Activated B cell treated with CpG ODN at 0.5 μM for 24 hours (primary cell): Measurements from ENCODE around the gene HDAC4. TPM values are rescaled to one million over a fixed set of nuclear protein-coding genes. Genes with fewer than 3 reads are reported as not detected.

Experiments used
- ATAC-seq: fragments of 200-7000 bp; cut with Tn5 transposase; one replicate; pipeline ENCODE4 v1.10.0; 2021; ENCODE audit warnings: low read depth, mild to moderate bottlenecking, moderate library complexity
- CTCF ChIA-PET: fragments of 350-600 bp; sonication (Branson Sonifier 250); formaldehyde crosslinking; loops from one replicate; lab custom pipeline; 2021; ENCODE audit warnings: antibody characterized with exemption; lab: Charles Lee
- POLR2A ChIA-PET: fragments of 350-600 bp; sonication (Branson Sonifier 250); formaldehyde crosslinking; loops from one replicate; lab custom pipeline; 2021; ENCODE audit warnings: antibody characterized with exemption; lab: Charles Lee
- DNase-seq: peaks from one replicate; pipeline ENCODE4 v3.0.0; 2022
- H3K27ac Mint-ChIP-seq: one replicate; pipeline ENCODE4 v1.8.0; 2020; ENCODE audit warnings: mixed read lengths
- H3K27me3 Mint-ChIP-seq: one replicate; pipeline ENCODE4 v1.8.0; 2021; ENCODE audit warnings: mixed read lengths
- H3K36me3 Mint-ChIP-seq: one replicate; pipeline ENCODE4 v1.8.0; 2021; ENCODE audit warnings: low read depth, mixed read lengths
- H3K4me1 Mint-ChIP-seq: one replicate; pipeline ENCODE4 v1.8.0; 2021; ENCODE audit warnings: mixed read lengths
- H3K4me3 Mint-ChIP-seq: one replicate; pipeline ENCODE4 v1.8.0; 2020; ENCODE audit warnings: mild to moderate bottlenecking, mixed read lengths
- H3K9me3 Mint-ChIP-seq: one replicate; pipeline ENCODE4 v1.8.0; 2020; ENCODE audit warnings: mixed read lengths
- CTCF ChIP-seq: fragments of 200-600 bp; IDR thresholded peaks from one replicate; pipeline ENCODE4 v1.8.0; 2022; ENCODE audit warnings: antibody characterized with exemption, mild to moderate bottlenecking
- intact Hi-C: fragments of 100-400 bp; cut with micrococcal nuclease; formaldehyde crosslinking; loops from one replicate; pipeline ENCODE4 v1.15.1; 2024
- total RNA-seq: library from RNA; stranded (reverse); gene quantifications from 2 replicates; pipeline ENCODE4 v1.2.3, GENCODE V29; 2022

HDAC4 gene
- total RNA-seq, 1 donor from 2014 or later = 31.9 TPM

DNA sequence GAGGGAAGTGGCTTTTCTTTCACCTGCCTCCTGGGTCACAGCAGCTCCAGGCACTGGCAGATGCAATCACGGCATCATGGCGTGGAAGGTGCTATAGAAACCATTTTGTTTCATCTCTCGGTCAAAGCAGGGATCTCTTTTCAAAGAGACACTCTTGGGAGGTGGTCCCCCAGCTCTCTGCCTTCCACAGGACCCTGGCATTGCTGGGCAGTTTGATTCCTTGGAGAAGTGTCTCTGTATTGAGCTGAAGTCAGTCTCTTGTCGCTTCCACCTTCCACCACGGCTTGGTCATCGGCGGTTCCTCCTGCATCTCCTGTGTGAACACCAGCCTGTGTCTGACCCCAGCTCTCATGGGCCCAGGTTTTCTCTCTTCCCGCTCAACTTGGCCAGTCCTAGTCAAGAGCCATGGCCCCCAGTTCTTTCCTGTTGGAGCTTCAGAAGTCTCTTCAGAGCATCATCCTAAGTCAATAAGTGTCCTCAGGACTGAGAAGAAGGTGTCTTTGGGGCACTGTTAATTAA, 42.3 kb upstream of the HDAC4 start:
- H3K36me3 Mint-ChIP-seq = no peaks in the 10 kb centered on the region
- H3K4me1 Mint-ChIP-seq = peaks cover 8% of the 10 kb centered on the region
- ATAC-seq (no peak), DNase-seq (no peak)
- no peaks in the 10 kb centered on the region for H3K9me3 Mint-ChIP-seq
- no peak for TF ChIP-seq CTCF
- H3K27ac Mint-ChIP-seq = no peak overlapping the region
- H3K27me3 Mint-ChIP-seq = peaks cover 58% of the 10 kb centered on the region
- POLR2A ChIA-PET = no interaction called here
- no peak overlapping the region for H3K4me3 Mint-ChIP-seq
- CTCF ChIA-PET = no interaction called here
- intact Hi-C loops = no loop called here

DNA sequence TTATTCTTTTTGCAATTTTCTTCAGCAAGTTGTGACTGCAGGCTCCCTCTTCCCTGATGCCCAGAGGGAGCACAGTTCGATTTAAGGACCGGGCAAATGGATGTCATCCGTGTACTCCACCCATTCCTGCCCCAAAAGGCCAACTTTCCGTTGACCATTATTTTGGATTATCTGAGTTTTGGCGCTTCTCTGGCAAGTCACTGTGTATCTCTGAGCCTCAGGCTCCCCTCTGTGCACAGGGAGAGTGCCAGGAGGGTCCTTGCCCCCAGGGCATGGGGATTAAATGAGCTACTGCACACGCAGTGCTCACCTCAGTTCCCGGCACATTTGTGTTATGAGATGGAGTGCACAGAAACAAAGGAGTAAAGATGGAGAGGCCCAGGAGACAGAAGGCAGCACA, 41.4 kb upstream of the HDAC4 start:
- no peak overlapping the region for H3K4me3 Mint-ChIP-seq
- no peak overlapping the region for H3K27ac Mint-ChIP-seq
- peaks cover 56% of the 10 kb centered on the region for H3K27me3 Mint-ChIP-seq
- CTCF ChIA-PET = no interaction called here
- ATAC-seq = no peak
- DNase-seq = no peak
- H3K9me3 Mint-ChIP-seq = no peaks in the 10 kb centered on the region
- no peak for TF ChIP-seq CTCF
- peaks cover 8% of the 10 kb centered on the region for H3K4me1 Mint-ChIP-seq
- intact Hi-C loops = no loop called here
- POLR2A ChIA-PET = no interaction called here
- no peaks in the 10 kb centered on the region for H3K36me3 Mint-ChIP-seq

- no peaks in the 10 kb centered on the region for H3K36me3 Mint-ChIP-seq
- H3K4me3 Mint-ChIP-seq = no peak overlapping the region
- no peaks in the 10 kb centered on the region for H3K9me3 Mint-ChIP-seq
- no peak for TF ChIP-seq CTCF
- peaks cover 8% of the 10 kb centered on the region for H3K4me1 Mint-ChIP-seq
- ChIA-PET POLR2A (no interaction called here), CTCF (no interaction called here)
- no peak for ATAC-seq
- DNase-seq = no peak
- peaks cover 57% of the 10 kb centered on the region for H3K27me3 Mint-ChIP-seq
- no peak overlapping the region for H3K27ac Mint-ChIP-seq
- intact Hi-C loops = no loop called here
Measured at GRCh38 chr2:239441261-239442078, 40.6 kb upstream of the HDAC4 start.

GRCh38 chr2:239440511-239440959, 39.7 kb upstream of the HDAC4 start:
- H3K27me3 Mint-ChIP-seq = peaks cover 59% of the 10 kb centered on the region
- DNase-seq = no peak
- CTCF ChIA-PET = no interaction called here
- intact Hi-C loops = no loop called here
- H3K4me3 Mint-ChIP-seq = no peak overlapping the region
- no peak for ATAC-seq
- TF ChIP-seq CTCF = no peak
- peaks cover 8% of the 10 kb centered on the region for H3K4me1 Mint-ChIP-seq
- H3K36me3 Mint-ChIP-seq = no peaks in the 10 kb centered on the region
- H3K9me3 Mint-ChIP-seq = no peaks in the 10 kb centered on the region
- no peak overlapping the region for H3K27ac Mint-ChIP-seq
- POLR2A ChIA-PET = no interaction called here

GRCh38 chr2:239439754-239440315, 39.0 kb upstream of the HDAC4 start:
- ChIA-PET CTCF (no interaction called here), POLR2A (no interaction called here)
- Mint-ChIP-seq H3K27ac (no peak overlapping the region), H3K4me3 (no peak overlapping the region), H3K36me3 (no peaks in the 10 kb centered on the region), H3K9me3 (no peaks in the 10 kb centered on the region), H3K4me1 (peaks cover 8% of the 10 kb centered on the region), H3K27me3 (peaks cover 54% of the 10 kb centered on the region)
- DNase-seq (no peak), ATAC-seq (no peak)
- TF ChIP-seq CTCF = no peak
- intact Hi-C loops = no loop called here
